Measurements from ENCODE around the gene PI4KA. TPM values are rescaled to one million over a fixed set of nuclear protein-coding genes. Genes with fewer than 3 reads are reported as not detected.

PI4KA gene
- total and polyA plus RNA-seq, 8 donors, result 22.7 to 174 (median 55.4) TPM

DNA sequence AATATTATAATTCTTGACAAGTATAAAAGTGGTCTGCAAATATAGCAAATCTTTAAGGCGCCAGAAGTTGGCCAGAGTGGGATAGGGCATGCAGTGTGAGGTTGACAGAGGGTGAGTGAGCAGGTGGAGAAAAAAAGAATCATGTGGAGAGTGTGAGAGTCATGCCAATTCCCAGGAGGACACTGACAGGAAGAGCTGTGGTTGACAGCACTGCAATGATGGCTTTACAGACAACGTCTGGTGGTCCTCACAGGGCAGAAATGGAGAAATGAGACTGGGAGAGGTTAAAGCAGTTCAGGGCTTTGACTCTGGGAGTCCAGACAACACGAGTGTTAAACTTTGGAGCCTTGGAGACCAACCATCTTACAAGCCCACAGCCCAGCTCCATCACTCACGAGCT lies 49.8 kb downstream of the PI4KA start:
- no peak for DNase-seq
- no peaks in the 10 kb centered on the region for H3K27me3 ChIP-seq
- H3K36me3 ChIP-seq, result peaks cover 44 to 100% (median 100%) of the 10 kb centered on the region in 4 donors
- H3K27ac ChIP-seq, result no peak overlapping the region
- no peaks in the 10 kb centered on the region for H3K4me1 ChIP-seq
- TF ChIP-seq EP300 (IDR thresholded peaks at IDR 0.05), result no peak
- no peak for TF ChIP-seq POLR2AphosphoS5 (IDR thresholded peaks at IDR 0.05)
- TF ChIP-seq CTCF (IDR thresholded peaks at IDR 0.05), result no peak
- TF ChIP-seq POLR2A (IDR thresholded peaks at IDR 0.05), result no peak
- H3K4me3 ChIP-seq, result no peak overlapping the region
- no peaks in the 10 kb centered on the region for H3K9me3 ChIP-seq
- WGBS, 5 donors, result 78 to 92% (median 86%) methylated on average over 4 of the region's 4 CpGs
- intact Hi-C loops (cut with DNase I; ENCODE audit: low total_unique reads), result no loop called here

GRCh38 chr22:20807315-20807752 lies 51.3 kb downstream of the PI4KA start:
- no peaks in the 10 kb centered on the region for H3K4me1 ChIP-seq
- no peak overlapping the region for H3K4me3 ChIP-seq
- no peak overlapping the region for H3K27ac ChIP-seq
- TF ChIP-seq POLR2AphosphoS5 (IDR thresholded peaks at IDR 0.05) (no peak), EP300 (IDR thresholded peaks at IDR 0.05) (no peak), CTCF (IDR thresholded peaks at IDR 0.05) (no peak), POLR2A (IDR thresholded peaks at IDR 0.05) (no peak)
- no peak for DNase-seq
- 82 to 90% (median 87%) methylated on average over 4 of the region's 4 CpGs for WGBS, 5 donors
- H3K27me3 ChIP-seq, result no peaks in the 10 kb centered on the region
- H3K36me3 ChIP-seq, result peaks cover 54 to 100% (median 100%) of the 10 kb centered on the region in 4 donors
- intact Hi-C loops (cut with DNase I; ENCODE audit: low total_unique reads), result no loop called here
- no peaks in the 10 kb centered on the region for H3K9me3 ChIP-seq

DNA sequence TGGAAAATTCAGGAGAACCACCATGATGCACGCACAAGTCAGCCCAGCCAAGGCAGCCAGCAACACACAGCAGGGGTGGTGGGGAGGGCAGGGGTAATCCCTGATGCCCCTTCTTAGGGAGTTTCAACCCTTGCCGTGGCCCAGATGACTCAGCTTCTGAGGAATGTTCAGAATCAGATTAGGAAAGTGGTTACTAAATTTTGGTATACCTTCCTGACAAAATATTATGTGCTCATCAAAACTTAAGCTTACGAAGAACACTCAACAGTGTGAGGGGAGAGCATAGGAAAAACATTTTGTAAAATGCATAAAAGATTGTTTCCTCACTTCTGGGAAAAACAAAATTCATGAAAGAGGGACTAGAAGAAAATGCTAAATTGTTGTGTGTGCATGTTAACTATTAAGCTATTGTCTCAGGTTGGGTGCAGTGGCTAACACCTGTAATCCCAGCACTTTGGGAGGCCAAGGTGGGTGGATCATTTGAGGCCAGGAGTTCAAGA lies 52.6 kb downstream of the PI4KA start:
- no peaks in the 10 kb centered on the region for H3K9me3 ChIP-seq
- no peaks in the 10 kb centered on the region for H3K27me3 ChIP-seq
- intact Hi-C loops (cut with DNase I; ENCODE audit: low total_unique reads), result no loop called here
- H3K4me3 ChIP-seq, result no peak overlapping the region
- TF ChIP-seq EP300 (IDR thresholded peaks at IDR 0.05) (no peak), CTCF (IDR thresholded peaks at IDR 0.05) (no peak), POLR2AphosphoS5 (IDR thresholded peaks at IDR 0.05) (no peak), POLR2A (IDR thresholded peaks at IDR 0.05) (no peak)
- no peaks in the 10 kb centered on the region for H3K4me1 ChIP-seq
- WGBS, 5 donors, result 72 to 82% (median 76%) methylated on average over 3 of the region's 3 CpGs
- peaks cover 68 to 100% (median 100%) of the 10 kb centered on the region in 4 donors for H3K36me3 ChIP-seq
- H3K27ac ChIP-seq, result no peak overlapping the region
- no peak for DNase-seq

- H3K27ac ChIP-seq, result no peak overlapping the region
- DNase-seq, result no peak
- H3K4me1 ChIP-seq, result no peaks in the 10 kb centered on the region
- TF ChIP-seq POLR2A (IDR thresholded peaks at IDR 0.05), result no peak
- intact Hi-C loops (cut with DNase I; ENCODE audit: low total_unique reads), result no loop called here
- H3K4me3 ChIP-seq, result no peak overlapping the region
- H3K27me3 ChIP-seq, result no peaks in the 10 kb centered on the region
- 85 to 94% (median 86%) methylated on average over 2 to 6 of the region's 6 CpGs for WGBS, 5 donors
- H3K9me3 ChIP-seq, result no peaks in the 10 kb centered on the region
- peaks cover 73 to 100% (median 100%) of the 10 kb centered on the region in 4 donors for H3K36me3 ChIP-seq
Observed at GRCh38 chr22:20804650-20805049, 54.0 kb downstream of the PI4KA start.

DNA sequence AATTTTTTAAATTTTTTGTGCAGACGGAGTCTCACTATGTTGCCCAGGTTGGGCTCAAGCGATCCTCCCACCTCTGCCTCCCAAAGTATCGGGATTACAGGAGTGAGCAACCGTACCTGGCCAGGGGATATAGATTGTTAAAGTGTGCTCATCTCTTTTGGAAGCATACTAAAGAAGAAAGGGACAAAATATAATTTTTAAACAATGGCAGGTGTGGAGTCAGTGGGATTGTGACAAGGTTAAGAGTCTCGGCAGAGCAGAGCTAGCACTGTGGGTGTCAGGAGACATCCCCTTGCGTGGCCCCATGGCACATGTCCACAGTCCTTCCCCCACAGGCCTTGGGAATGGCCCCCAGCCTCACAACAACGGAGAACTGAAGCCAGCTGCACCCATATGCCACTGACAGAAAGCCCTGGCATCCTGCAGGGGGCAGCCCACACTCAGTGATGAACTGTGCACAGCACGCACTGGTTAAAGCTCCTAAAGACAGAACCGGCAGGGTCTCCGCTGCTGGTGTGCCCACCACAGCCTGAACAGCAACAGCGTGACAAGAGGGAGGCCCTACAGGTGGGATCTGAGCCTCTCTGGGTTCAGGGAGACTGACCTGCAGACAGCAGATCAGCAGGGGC lies 54.8 kb downstream of the PI4KA start:
- peaks cover 74 to 100% (median 100%) of the 10 kb centered on the region in 4 donors for H3K36me3 ChIP-seq
- no peak overlapping the region for H3K27ac ChIP-seq
- TF ChIP-seq CTCF (IDR thresholded peaks at IDR 0.05) (peak in 4 of 7 experiments; percentile 14 to 31 (median 25)), POLR2A (IDR thresholded peaks at IDR 0.05) (no peak)
- intact Hi-C loops (cut with DNase I; ENCODE audit: low total_unique reads), result no loop called here
- H3K9me3 ChIP-seq, result no peaks in the 10 kb centered on the region
- H3K4me1 ChIP-seq, result no peaks in the 10 kb centered on the region
- WGBS, 5 donors, result 73 to 80% (median 78%) methylated on average over 11 of the region's 11 CpGs
- no peak overlapping the region for H3K4me3 ChIP-seq
- peak; percentile 40 to 78 for DNase-seq
- H3K27me3 ChIP-seq, result no peaks in the 10 kb centered on the region

Data from stomach (tissue), 9 donors.